HL-60 (cell line): ENCODE measurements around the gene SPG11.
"Not testable (repeated sequence)": the region's sequence is repeated elsewhere in the genome, so short reads cannot be mapped to it uniquely, and the experiment has no call there.

Experiments used
- DNase-seq, 2 experiments: peaks; one replicate each; pipeline ENCODE4 v3.0.0-alpha.2; 2010 to 2020; ENCODE audit warnings: low read depth in 1 of 2, low spot score in 1 of 2
- H3K27ac ChIP-seq: fragments of 250-450 bp; sonication (Bioruptor Pico); replicated peaks from 2 replicates; pipeline ENCODE4 v1.5.1; 2020; ENCODE audit warnings: mild to moderate bottlenecking, moderate library complexity
- H3K27me3 ChIP-seq: fragments of 250-450 bp; sonication (Bioruptor Pico); 2 replicates; pipeline ENCODE4 v1.5.1; 2021; ENCODE audit warnings: mild to moderate bottlenecking, moderate library complexity; ENCODE audit not compliant: insufficient read depth, poor library complexity, severe bottlenecking
- H3K4me3 ChIP-seq: replicated peaks from 2 replicates; pipeline ENCODE4 v1.5.1; 2011; ENCODE audit warnings: mild to moderate bottlenecking, control low read depth, low read length; ENCODE audit not compliant: insufficient read depth
- GABPA ChIP-seq: IDR thresholded peaks from 2 replicates; pipeline ENCODE4 v1.6.1; 2012; ENCODE audit warnings: low read depth
- POLR2AphosphoS5 ChIP-seq: IDR thresholded peaks from 2 replicates; pipeline ENCODE4 v1.6.1; 2012; ENCODE audit warnings: low read depth
- SPI1 ChIP-seq: IDR thresholded peaks from 2 replicates; pipeline ENCODE4 v1.6.1; 2012; ENCODE audit warnings: low read depth, mild to moderate bottlenecking, borderline replicate concordance
- TF ChIP-seq, protein P1 (sequence below): IDR thresholded peaks from one replicate; pipeline ENCODE4 v1.5.1; 2011; ENCODE audit warnings: low read length, control low read depth, inconsistent platforms; ENCODE audit not compliant: insufficient read depth
- TF ChIP-seq, protein P2 (sequence below): IDR thresholded peaks from 2 replicates; pipeline ENCODE4 v1.6.1; 2012; ENCODE audit warnings: low read depth; ENCODE audit not compliant: insufficient replicate concordance

Gene SPG11

DNA sequence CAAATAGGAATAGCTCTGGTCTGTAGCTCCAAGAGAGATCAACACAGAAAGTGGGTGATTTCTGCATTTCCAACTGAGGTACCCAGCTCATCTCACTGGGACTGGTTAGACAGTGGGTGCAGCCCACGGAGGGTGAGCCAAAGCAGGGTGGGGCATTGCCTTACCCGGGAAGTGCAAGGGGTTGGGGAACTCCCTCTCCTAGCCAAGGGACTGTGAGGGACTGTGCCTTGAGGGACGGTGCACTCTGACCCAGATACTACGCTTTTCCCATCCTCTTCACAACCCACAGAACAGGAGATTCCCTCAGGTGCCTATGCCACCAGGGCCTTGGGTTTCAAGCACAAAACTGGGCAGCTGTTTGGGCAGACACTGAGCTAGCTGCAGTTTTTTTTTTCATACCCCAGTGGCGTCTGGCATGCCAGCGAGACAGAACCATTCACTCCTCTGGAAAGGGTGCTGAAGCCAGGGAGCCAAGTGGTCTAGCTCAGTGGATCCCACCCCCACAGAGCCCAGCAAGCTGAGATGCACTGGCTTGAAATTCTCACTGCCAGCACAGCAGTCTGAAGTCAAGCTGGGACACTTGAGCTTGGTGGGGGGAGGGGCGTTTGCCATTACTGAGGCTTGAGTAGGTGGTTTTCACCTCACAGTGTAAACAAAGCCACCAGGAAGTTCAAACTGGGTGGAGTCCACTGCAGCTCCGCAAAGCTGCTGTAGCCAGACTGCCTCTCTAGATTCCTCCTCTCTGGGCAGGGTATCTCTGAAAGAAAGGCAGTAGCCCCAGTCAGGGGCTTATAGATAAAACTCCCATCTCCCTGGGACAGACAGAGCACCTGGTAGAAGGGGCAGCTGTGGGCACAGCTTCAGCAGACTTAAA is 19.6 kb upstream of the SPG11 start:
- peak in 1 of 2 experiments; percentile 59 for DNase-seq
- not testable (repeated sequence) for H3K27me3 ChIP-seq, H3K4me3 ChIP-seq, H3K27ac ChIP-seq

DNA sequence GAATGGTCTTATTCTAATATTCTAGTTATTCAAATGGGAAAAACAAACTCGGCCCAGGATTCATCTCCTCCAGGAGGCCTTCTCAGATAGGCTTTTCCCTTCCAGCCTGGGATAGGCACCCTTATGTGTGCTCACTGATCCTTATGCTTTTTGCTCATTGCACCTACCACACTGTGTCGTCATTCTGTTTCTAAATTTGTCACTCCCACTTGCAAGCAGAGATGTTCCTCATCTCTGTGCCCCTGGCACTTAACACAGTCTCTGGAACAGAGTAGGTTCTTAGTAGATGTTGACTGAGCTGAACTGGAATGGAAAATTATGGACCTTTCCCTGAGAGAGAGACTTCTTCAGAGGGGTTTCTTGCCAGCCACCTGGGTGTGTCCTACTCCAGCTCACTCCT is 18.7 kb upstream of the SPG11 start:
- H3K27me3 ChIP-seq, result no peaks in the 10 kb centered on the region
- peak in 1 of 2 experiments; percentile 57 for DNase-seq
- no peak for TF ChIP-seq POLR2AphosphoS5
- TF ChIP-seq, protein P1, sequence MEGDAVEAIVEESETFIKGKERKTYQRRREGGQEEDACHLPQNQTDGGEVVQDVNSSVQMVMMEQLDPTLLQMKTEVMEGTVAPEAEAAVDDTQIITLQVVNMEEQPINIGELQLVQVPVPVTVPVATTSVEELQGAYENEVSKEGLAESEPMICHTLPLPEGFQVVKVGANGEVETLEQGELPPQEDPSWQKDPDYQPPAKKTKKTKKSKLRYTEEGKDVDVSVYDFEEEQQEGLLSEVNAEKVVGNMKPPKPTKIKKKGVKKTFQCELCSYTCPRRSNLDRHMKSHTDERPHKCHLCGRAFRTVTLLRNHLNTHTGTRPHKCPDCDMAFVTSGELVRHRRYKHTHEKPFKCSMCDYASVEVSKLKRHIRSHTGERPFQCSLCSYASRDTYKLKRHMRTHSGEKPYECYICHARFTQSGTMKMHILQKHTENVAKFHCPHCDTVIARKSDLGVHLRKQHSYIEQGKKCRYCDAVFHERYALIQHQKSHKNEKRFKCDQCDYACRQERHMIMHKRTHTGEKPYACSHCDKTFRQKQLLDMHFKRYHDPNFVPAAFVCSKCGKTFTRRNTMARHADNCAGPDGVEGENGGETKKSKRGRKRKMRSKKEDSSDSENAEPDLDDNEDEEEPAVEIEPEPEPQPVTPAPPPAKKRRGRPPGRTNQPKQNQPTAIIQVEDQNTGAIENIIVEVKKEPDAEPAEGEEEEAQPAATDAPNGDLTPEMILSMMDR, result no peak
- no peak for TF ChIP-seq SPI1
- H3K4me3 ChIP-seq, result no peak overlapping the region
- H3K27ac ChIP-seq, result no peak overlapping the region

DNA sequence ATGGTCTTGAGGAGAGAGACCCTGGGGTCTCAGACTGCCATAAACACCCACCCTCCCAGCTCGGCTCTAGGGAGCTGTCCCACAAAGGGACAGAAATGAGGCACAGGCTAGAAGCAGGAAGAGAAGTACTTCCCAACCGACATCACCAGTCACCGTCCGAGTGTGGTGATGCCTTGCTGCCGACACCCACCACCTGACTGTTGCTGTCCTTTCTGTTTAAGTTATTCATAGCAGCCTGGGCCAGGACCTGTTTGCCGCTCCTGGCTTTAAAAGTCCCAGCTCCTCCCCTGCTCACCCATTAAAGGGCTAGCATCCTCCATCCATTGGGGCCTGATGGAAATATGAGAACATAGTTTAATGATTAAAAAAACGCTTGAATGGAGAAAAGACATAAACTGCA is 13.2 kb upstream of the SPG11 start:
- TF ChIP-seq POLR2AphosphoS5, result no peak
- TF ChIP-seq GABPA, result no peak
- TF ChIP-seq, protein P2, sequence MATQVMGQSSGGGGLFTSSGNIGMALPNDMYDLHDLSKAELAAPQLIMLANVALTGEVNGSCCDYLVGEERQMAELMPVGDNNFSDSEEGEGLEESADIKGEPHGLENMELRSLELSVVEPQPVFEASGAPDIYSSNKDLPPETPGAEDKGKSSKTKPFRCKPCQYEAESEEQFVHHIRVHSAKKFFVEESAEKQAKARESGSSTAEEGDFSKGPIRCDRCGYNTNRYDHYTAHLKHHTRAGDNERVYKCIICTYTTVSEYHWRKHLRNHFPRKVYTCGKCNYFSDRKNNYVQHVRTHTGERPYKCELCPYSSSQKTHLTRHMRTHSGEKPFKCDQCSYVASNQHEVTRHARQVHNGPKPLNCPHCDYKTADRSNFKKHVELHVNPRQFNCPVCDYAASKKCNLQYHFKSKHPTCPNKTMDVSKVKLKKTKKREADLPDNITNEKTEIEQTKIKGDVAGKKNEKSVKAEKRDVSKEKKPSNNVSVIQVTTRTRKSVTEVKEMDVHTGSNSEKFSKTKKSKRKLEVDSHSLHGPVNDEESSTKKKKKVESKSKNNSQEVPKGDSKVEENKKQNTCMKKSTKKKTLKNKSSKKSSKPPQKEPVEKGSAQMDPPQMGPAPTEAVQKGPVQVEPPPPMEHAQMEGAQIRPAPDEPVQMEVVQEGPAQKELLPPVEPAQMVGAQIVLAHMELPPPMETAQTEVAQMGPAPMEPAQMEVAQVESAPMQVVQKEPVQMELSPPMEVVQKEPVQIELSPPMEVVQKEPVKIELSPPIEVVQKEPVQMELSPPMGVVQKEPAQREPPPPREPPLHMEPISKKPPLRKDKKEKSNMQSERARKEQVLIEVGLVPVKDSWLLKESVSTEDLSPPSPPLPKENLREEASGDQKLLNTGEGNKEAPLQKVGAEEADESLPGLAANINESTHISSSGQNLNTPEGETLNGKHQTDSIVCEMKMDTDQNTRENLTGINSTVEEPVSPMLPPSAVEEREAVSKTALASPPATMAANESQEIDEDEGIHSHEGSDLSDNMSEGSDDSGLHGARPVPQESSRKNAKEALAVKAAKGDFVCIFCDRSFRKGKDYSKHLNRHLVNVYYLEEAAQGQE, result no peak
- TF ChIP-seq SPI1, result no peak
- TF ChIP-seq, protein P1, result no peak
- H3K27me3 ChIP-seq, result no peaks in the 10 kb centered on the region
- no peak overlapping the region for H3K4me3 ChIP-seq
- H3K27ac ChIP-seq, result no peak overlapping the region
- DNase-seq, result no peak

DNA sequence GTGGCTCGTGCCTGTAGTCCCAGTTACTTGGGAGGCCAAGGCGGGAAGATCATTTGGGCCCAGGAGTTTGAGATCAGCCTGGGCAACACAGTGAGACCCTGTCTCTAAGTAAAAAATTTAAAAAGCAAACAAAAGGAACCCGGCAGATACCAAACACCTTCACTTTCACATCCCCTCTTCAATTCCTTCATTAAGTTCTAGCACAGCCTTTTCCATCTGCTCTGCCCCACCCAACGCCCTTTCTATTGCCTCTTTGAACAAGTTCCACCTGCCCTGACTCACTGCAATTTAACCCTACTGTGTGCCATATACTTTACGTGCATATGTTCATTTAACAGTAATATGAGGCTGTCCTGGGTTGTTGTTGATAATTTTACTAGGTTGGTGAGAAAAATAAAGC is 12.4 kb upstream of the SPG11 start:
- Histone ChIP-seq H3K4me3 (no peak overlapping the region), H3K27me3 (no peaks in the 10 kb centered on the region), H3K27ac (no peak overlapping the region)
- no peak for DNase-seq
- TF ChIP-seq, protein P2, result no peak
- TF ChIP-seq, protein P1, result no peak
- TF ChIP-seq GABPA (no peak), SPI1 (no peak), POLR2AphosphoS5 (no peak)
